SHP77 (cell line): Measurements from ENCODE around the gene KIF21B.

Source experiments
- DNase-seq, 2 experiments: peaks; one replicate each; lab custom pipeline; 2025; lab: John Stamatoyannopoulos, UW

KIF21B gene

DNA sequence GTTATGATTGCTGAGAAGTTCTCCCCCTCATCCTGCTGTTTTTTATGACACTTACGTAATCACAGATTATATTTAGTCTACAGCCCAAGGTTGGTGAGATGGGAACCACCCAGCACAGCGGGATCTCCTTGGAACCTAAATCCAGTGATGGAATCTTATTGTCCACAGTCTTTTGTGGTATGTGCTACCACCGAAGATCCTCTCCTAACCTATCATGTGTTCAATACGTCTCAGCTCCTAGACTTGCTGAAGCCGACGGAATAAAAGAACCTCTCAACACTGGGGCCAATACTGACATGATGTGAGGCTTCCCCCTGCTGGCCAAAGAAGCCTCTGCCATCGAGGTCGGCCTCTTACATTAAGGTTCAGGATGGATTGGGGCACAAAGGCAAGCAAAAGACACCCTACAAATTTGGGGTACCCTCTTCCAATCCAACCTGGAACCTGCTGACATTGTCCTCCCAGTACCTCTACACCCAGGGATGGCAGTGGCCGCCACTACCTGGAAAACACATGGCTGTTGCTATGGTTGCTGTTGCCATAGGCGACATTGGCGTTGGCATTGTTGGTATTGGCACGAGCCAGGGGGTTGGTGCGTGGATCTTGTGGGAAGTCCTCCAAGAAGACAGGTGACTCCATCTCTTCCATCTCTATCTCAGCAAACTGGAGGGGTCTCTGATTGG lies 19.4 kb upstream of the KIF21B start:
- DNase-seq, result peak; percentile 60 to 80

DNA sequence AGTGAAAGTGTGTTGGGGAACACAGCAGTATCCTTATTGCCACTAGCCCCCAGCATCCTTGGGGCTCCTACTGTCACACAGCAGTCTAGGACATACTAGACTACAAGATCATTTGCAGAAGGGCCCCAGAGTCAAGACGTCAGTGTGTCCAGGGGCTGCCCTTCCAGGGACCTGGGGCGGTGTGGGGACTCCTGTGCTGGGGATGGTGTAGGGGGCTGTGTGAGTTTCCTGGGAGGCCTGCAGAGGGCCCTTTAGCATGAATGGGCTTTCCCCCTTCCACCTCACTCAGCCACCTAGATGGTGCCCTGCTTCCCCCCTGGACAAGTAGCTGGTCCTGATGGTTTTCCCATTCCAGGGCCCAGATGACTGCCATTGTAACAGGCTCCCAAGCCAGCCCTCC lies 17.5 kb upstream of the KIF21B start:
- no peak for DNase-seq

GRCh38 chr1:201039876-201040275 lies 16.4 kb upstream of the KIF21B start:
- no peak for DNase-seq

GRCh38 chr1:201039418-201039817 lies 15.9 kb upstream of the KIF21B start:
- no peak for DNase-seq

DNA sequence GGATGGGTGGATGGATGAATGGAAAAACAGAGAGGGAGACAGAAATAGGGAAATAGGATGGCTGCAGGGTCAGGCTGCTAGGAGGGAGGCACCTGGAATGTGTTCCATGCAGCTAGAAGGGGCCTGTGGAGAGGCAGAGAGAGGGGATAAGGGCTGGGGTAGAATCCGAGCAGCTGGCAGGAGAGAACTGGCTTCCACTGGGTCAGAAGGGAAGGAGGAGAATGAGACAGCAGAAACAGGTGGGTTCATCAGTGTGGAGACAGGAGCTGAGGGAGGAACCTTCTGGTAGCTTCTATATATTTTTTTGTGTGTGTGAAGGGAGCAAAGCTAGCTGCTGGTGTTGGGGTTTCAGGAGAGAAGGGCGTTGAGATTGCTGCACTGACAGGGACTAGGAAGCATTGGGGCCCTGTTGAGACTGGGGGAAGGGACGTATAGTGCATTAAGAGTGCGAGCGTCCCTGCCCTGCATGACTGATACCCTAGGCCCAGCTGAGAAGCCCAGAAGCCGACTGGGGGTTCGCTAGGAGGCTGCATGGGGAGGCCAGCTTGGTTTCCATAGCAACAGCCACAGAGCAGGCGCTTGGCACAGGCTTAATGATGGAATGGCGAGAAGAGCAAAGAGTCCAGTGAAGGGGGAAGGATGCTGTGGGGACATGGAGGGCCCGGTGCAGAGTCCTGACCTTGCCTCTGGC lies 14.8 kb upstream of the KIF21B start:
- DNase-seq, result no peak

- DNase-seq, result peak in 1 of 2 experiments; percentile 42
These were observed 12.8 kb upstream of the KIF21B start for GRCh38 chr1:201036188-201036842.

DNA sequence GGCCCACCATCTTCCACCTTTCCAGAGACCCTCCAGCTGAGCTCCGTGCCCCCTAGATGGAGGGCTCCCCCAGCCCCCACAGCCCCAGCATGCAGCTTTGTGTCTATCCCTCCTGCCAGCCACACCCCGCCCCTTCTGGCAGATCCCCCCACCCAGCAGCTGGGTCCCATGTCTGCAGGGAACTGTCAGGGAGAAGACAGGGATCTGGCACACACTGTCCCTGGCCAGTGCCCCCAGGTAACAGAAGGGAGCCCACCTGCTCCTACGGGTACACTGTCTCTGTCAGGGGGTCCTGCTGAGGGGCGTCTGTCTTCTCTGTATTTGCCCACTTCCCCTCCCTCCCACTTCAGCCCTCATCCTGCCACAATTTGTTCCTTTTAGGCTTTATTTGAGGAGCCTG lies 11.2 kb upstream of the KIF21B start:
- DNase-seq, result no peak

DNA sequence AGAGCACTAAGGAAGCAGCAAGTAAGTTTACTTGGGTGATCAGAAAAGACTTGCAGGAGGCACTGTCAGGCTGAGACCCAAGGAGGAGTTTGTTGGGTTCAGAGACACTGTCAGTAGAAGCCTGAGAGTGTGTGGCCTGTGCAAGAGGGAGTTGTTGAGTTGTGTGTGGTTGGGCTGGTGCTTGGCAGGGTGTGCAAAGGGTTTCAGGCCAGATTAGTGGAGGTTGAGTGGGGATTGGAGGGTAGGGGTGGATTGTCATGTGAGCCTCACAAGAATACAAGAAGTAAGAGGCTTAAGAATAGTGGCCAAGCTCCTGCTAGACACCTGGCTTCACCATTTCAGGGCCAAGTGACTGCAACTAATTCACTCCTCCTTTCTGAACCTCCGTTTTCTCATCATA lies 8.9 kb upstream of the KIF21B start:
- no peak for DNase-seq

DNA sequence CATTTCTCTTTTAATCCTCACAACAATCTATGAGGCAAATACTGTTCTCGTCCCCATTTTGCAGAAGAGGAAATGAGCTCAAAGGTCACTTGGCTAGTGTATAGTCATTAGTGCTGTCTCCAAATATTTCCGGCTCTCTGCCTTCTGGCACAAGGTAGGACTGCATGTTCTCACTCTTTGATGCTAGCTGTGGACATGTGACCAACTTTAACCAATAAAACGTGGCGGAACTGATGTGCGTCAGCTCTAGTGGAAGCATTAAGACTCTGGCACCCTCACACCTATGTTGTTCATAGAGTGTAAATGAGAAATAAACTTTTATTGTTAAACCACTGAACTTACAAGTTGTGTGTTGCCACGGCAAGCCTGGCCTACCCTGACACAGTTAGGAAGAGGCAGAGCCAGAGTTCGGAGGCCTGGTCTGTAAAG lies 5.0 kb upstream of the KIF21B start:
- DNase-seq, result no peak

DNA sequence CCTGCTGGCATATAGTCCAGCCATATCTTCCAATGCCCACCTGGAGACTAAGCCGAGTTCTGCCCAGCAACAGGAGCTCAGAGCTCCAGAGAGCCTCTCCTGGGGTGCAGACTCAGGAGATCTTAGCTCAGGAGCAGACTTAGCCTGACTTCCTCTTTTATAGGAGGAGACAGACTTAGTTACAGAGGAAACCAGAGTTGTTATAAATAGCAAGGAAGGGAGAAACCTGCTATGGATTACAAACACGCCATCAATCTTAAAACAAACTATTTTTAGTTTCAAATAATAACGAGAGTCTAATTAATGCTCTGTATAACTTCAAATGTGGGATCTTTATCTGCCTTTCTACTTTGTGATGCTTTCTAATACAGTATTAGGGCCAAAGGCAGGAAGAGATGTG lies 3.3 kb upstream of the KIF21B start:
- DNase-seq, result no peak

DNA sequence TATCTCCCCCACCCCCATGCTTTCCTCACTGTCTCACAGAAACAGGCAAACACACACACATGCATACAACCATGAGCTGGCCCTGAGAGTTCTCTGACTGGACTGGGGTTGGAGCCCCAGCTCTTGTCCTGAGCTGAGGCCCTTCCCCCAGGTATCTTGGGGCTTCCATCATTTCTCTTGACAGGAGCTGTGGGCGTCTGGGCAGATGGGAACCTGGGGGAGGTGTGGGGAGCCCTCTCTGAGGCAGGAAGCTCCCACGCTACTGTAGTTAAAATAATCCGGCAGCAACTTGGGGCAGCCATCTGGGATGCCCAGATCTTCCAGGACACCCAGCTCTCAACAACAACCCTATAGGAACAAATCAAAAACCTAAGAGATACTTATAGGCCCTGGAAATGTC lies 2.7 kb upstream of the KIF21B start:
- no peak for DNase-seq

GRCh38 chr1:201025571-201026002 lies 2.1 kb upstream of the KIF21B start:
- peak in 1 of 2 experiments; percentile 30 for DNase-seq

DNA sequence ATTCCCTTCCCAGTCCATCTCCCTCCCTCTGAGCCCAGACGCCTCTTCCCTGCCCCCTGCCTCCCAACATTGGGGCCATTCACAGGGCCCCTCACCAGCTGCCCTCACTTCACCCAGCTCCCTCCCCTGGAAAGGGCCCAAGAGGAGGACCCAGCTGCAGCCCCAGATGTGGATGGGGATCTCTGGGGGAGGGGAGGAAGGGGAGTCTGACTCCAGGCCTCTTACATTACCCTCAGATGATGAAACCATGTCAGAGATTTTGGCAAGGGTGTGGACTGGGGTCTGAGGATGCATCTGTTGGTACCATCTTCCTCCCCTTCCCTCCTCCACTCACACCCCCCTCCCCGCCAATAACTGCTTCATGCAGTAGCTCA lies 1.1 kb upstream of the KIF21B start:
- no peak for DNase-seq

DNA sequence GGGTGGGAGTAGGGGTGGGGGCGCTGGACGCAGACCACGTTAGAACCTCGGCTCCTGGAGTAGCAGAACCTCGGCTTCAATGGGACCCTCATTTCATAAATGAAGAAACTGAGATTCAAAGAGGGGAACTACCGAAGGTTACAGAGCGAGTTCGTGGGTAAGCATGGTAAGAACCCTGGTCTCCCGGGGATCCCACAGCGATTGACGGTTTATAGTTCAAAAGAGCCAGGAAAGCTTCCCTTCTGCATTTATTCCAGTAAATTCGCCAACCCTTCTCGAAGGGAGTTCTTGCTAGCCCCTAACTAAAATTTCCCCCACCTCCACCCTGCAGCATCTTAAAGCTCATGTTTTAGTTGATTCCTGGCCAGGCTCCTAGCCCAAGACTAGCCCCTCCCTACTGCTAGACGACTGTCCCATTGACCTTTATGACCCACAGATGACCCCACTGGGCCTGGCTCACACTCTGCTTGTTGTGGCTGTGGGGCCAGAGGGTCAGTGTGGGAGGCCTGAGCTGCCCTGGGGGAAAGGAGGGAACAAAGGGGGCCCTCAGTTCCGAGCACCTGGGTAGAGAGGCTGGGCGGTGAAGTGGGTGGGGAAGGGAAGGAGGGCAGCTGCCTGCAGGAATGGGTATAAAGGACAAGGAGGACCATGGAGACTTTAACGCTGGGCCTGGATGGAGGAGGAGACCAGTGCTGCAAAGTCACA lies 558 bp upstream of the KIF21B start:
- no peak for DNase-seq

DNA sequence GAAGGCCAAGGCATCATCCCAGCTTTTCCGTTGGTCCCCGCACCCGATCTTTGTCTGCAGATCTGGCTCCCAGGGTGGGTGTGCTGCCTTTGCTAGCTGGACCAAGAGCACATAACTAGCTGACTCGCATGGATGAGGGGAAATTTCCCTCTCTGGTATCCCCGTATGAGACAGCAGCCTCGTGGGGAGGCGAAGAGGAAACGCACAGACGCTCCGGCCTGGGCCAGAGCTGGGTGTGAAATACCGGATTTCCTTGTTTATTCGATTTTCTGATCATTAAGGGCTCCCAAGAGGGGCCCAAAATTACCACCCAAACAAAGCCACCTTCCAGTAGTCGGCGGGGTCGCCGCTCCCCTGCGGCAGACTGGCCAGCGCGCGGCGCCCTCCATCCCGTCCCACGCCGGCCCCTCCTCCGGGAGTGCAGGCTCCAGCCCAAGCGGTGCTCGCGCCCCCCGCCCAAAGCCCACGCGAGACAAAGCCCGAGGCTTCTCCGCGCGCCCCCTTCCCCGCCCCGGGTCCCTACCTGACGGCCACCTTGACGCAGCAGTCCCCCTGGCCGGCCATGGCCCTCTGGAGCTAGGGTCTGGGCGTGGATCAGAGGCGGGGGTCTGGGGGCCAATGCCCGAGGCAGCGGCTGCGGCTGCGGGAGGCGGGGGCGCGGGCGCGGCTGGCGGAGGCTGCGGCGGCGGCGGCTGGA lies 546 bp downstream of the KIF21B start:
- DNase-seq, result no peak

DNA sequence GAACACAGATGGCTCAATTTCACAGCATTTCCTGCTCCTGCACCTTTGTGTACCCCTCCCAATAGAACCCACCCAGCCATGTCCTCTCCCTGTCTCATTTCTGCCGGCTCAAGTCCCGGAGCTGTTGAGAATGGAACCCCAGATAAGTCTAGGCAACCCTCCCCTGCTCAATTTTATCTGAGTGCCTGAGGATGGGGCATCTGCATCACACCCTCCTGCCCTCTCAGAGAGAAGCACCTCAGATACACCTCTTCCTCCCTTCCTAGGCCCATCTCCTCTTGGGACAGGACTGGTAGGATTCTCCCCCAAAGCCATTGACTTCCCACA lies 1.1 kb downstream of the KIF21B start:
- DNase-seq, result no peak

DNA sequence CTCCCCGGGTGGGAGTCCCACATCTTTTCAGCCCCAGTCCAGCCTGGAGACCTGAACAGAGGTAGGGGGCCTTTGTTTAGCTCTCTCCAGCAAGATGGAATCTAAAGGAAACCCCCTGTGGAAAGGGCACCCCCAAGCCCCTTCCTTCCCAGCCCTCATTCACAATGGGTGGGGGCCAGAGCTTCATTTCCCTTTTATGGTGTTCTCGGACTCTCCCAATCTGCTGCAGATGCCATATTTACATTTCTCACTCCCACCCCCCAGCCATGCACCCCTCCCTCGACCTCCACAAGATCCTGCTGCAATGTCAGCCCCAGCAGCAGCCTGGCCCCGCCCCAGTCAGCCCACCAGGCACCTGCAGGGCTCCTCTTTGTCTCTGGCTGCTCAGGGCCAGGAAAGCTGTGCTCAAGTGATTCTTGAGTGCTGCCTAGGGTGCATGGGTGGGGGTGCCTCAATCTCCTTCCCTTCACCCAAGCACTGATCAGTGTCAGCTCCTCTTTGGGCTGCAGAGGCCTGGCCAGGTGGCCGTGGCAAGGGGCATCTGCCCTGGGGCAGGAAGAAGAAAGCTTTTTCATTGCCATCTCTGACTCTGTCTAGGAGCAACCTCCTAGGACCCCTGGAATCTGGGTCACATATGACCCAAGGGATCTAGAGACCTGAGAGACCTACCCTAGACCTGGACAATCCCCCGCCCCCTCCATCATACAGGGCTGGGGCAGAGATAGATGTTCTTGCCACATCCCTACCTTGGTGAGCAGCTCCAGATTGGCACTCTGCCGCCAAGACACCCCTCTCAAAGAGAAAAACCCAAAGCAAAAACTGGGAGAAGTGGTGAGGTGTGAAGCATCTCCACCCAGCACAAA lies 1.7 kb downstream of the KIF21B start:
- no peak for DNase-seq

DNA sequence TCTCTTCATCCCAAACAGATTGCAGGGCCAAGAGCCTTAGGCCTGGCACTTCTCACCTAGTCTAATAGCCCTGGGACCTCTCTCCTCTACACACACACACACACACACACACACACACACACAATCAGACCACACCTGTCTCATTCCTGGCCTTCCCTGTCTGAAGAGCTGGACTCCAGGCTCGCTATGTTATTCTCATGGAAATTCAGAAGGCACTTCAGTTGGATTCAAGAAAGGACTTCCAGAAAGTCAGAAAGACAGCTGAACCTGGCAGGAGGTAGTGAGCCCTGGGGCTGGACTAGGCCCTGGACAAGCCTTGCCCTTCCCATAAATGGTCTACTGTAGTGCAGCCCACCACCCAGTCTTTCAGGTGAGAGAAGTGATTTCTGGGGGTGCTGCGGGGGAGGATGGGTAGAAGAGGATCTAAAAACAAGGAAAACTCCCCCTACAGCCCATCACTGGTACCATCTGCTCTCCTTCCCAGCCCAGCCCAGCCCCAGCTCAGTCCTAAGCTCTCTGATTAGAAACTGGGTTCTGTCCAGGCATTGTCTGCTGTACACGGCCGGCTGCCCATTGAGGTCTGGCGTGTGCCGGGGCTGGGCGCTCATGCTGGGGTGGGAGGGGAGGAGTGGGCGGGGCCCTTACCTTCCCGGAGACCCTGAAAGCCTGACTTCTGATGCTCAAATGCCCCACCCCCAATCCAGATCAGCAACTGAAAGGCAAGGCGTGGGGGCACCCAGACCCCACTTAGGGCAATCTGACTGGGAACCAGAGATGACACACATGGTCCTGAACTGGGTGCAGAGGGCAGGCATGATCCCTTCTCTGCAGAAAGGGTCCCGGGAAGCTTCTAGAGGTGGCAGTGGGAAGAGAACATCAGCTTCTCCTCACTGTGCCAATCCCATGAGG lies 2.5 kb downstream of the KIF21B start:
- no peak for DNase-seq

GRCh38 chr1:201020040-201020591 lies 3.4 kb downstream of the KIF21B start:
- no peak for DNase-seq
